Activated CD4-positive, alpha-beta T cell treated with anti-CD3 and anti-CD28 coated beads, Interleukin-10, Interleukin-2, amounts not matched to agents 100 ng/mL and 50 ng/mL, durations not matched to agents 16 hours and 8 hours (primary cell): Measurements from ENCODE around the gene FNDC3B.

Experiments
- DNase-seq: peaks from one replicate; pipeline ENCODE4 v3.0.0-alpha.2; 2020

FNDC3B gene

DNA sequence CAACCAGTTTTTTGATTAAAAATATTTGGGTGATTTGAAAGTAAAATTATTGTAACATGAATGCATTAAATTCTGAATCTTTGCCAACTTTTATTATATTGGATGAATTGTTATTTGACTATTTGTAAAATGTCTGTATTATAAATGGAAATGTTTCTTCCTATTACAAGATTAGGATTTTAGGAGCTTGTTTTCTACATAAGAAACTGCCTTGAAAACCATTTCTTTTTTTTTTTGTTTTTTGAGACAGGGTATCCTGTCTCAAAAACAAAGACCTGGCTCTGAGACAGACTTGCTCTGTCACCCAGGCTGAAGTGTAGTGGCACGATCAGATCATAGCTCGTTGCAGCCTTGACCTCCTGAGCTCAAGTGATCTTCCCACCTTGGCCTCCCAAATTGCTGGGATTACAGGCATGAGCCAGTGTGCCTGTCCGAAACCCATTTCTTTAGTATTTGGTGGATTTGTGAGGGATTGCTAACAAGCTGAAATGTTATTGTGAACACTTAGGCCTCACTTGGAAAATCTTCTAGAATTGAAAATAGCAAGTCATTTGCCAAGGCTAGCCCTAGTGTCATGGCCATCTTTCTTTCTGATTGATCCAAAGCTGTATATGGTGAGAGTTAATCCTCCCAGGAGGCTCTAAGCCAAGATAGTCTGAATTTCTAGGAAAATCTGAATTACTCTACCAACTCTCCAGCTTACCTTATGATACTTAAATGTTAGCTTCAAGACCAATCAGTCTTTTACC, 100.3 kb downstream of the FNDC3B start:
- DNase-seq = no peak

DNA sequence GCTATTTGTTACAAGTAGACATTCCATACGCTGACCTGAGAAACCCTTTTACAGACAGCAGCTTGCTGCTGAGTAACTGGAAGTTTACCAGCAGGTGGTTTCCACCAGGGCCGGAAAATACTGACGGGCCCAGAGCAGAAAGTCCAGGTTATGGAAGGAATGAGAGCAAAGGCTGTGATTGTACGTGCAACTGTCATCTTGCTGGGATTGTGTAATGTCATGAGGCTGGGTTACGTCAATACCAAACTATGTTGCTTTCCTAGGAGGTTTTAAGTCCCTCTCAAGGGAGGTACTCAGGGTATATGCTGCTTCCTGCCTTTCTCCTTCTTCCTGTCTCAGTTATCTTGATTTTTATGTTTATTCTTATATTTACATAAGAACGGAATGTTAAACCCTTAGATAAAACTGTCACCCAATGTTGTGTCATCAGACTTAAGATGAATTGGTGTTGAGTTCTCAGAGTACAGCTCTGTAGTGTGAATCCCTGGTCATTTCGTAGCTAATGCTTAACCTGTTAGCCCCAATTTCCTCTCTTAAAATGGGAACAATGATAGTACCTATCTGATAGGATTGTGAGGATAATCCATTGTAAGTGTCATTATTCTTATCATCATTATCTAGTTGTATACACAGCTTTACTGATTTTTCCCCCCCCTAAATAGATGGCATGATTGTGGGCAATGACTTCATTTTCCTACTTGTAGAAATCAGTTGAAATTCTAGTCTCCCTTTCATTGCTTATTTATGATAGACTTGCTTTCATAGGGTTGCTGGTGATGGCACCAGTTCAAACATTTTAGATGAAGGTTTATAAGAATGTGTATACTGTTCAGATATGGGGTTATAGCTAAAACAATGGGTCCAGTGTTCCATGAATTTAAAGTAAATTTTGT, 101.4 kb downstream of the FNDC3B start:
- no peak for DNase-seq

DNA sequence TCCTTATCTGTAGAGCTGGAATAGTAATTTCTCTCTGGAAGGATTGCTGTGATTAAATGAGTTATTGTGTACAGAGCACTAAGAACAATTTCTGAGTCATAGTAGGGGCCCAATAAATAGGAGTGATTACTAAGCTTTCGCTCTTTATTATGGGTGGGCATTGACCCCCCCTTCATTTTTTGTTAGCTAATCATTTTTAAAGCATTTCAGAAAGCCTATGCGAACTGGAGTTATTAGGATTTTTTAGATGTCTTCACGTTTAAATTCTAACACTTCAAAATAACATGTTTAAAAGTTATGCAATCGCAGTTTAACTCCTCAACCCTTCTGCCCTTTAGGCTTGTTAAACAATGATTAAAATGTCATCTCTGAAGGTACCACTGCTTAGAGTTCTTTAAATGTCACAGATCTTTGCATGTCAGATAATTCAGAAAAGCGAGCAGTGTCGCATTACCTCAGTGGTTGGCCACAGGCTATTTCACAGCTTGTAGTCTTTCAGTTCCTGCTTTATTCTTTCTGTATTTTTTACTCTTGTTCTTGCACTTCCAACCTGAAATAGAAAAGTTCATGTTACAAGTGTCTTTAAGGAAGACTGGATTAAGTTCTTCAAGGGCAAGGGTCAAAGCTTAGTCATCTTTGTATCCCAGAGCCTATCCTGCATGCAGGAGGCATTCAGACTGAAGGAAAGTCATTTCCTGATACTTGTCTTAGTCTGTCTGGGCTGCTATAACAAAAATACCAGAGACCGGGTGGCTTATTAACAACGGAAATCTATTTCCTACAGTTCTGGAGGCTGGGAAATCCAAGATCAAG, 102.9 kb downstream of the FNDC3B start:
- DNase-seq = no peak

GRCh38 chr3:172142864-172143451, 103.6 kb downstream of the FNDC3B start:
- no peak for DNase-seq

DNA sequence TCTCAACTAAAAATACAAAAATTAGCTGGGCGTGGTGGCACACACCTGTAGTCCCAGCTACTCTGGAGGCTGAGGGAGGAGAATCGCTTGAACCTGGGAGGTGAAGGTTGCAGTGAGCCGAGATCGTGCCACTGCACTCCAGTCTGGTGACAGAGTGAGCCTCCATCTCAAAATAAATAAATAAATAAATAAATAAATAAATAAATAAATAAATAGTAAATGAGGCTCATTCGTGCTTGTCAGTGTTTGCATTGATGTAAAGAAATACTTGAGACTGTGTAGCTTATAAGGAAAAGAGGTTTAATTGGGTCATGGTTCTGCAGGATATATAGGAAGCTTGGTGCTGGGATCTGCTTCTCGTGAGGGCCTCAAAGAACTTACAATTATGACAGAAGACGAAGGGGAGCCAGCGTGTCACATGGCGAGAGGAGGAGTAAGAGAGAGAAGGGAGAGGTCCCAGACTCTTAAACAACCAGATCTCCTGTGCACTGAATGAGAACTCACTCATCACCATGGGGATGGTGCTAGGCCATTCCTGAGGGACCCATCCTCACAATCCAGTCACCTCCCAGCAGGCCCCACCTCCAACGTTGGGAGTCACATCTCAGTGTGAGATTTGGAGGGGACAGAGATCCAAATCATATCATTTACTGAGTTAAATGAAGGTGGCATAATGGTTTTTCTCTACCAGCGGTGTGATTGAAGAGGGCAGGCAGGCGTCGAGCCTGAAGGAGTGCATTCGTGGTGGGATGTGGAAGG, 104.5 kb downstream of the FNDC3B start:
- DNase-seq = no peak

GRCh38 chr3:172144601-172145000, 105.2 kb downstream of the FNDC3B start:
- DNase-seq = no peak

DNA sequence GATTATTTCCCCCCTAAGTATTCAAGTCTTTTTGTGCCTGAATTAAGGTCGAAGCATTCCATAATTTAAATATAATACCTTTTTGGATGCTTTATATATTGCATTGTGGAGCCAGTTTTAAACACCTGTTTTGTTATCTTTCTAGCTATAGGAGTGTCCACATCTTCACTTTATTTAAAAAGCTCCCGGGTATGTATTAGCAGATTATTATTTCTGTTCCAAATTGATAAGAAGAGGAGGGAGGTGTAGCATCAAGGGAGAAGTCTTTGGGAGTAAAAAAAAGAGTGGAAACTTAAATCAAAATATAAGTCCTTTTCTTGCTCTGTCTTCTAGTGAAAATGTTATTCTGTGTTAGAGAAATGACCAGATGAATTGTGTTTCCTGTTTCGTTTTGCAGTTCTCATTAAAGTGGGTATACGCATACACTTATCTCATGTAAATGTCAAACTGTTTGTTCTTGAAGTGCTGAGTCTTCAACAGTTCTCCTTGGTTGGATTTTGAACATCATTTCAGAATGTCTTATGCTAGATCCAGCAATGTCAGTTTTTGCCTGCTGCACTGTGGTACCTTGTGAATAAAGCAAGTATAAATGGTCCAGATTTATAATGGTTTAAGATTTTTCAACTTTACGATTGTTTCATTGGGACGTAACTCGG, 105.8 kb downstream of the FNDC3B start:
- DNase-seq = no peak

DNA sequence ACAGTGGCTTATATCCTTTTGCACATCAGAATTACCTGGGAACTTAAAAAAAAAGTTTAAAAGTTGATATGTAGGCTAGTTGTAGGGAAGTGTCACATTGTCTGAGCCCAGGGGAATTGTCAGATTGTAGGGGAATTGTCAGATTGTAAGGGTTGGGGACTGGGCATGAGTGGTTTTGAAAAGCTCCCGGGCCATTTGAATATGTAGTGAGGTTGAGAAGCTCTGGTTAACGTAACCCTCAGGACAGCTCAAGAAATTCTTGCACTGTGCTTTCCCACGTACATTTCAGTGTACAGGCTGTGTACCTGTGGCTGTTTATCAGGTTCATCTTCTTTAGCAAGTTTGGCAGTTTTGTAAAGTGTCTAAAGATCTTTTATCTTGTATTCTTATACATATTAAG, 107.0 kb downstream of the FNDC3B start:
- no peak for DNase-seq

DNA sequence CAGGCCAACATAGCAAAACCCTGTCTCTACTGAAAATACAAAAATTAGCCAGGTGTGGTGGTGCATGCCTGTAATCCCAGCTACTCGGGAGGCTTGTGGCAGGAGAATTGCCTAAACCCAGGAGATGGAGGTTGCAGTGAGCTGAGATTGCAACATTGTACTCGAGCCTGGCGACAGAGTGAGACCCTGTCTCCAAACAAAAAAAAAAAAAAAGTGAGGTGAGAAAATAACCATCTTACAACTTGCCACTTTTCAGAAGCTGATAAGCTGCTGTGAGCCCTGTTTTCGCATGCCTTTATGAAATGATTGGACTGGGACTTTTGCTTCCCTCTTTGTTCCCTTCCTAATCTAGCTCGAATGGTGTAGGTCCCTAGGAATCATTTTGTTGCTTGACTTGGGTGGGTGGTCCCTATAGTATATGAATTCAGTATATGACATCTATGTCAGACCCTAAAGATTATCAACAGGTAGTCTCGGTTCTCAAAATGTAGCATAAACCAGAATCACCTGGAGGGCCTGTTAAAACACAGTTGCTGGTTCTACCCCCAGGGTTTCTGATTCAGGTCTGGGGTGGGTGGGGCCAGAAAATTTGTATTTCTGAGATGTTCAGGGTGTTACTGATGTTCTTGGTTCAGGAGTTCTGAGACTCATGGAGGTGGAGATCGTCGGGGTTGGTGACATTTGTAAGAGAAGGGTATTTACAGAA, 107.9 kb downstream of the FNDC3B start:
- DNase-seq = no peak

DNA sequence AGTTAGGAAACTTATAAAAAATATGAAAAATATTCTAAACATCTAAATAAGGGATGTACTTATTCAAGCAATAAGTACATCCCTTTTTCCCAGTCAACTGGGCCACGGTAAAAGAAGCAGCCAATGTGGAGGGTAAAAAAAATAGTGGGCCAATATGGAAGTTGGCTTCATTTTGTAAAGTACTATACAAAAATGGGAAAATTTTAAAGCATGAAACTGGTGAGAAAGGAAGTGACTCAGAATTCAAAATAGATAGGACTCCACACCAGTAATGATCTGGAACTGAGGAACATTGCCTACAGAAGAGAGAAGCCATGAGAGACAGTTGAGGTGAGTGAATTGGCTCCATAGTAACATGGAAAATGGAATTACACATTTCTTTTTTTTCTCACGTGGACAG, 108.9 kb downstream of the FNDC3B start:
- no peak for DNase-seq

GRCh38 chr3:172148702-172149565, 109.6 kb downstream of the FNDC3B start:
- no peak for DNase-seq

GRCh38 chr3:172150268-172150667, 110.9 kb downstream of the FNDC3B start:
- no peak for DNase-seq

GRCh38 chr3:172150913-172151650, 111.7 kb downstream of the FNDC3B start:
- no peak for DNase-seq

DNA sequence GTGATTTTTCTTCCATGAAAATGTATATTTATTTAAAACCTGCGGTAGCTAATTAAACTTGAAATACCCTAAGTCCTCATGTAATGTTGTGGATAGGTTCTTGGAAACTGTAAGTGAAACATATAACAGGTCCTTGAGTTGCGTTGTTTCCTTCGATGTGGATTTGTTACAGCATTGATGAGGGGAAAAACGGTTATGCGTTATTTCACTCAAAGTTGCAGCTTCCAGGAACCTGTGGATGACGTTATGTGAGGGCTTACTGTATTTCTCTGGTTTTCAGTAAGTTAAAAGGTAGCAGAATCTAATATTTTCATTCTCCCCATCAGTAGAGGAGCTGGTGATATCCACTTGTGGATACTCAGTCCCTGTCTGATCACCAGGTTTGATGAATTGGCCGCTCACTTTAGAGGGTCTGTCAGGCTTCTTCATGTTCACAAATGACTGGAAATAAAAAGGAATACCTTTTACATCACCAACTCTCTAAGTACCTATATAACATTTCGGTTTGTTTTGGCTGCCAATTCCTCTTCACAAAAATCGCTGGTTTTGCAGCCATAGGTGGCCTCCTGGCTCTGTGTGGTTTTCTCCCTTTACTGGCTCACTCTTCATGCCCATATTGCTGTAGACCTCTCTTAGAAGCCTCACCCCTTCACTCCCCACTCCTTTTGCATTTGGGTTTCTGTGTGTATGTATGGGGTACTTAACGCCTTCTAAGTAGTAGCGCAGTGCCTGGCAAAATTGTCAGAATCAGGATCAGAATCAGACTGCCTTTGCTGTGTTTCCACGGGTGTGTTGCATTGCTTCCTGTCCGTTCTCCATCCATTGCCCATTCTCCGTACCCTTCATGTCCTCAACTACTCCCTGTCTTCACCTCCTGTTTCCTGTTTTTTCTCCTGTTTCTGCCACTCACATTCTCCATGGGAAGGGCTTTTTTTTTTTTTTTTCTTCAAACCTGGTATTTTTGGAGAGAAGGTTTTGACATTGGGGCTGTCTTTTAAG, 112.6 kb downstream of the FNDC3B start:
- peak; percentile 26 for DNase-seq

- no peak for DNase-seq
Measured at GRCh38 chr3:172152874-172153273, 113.5 kb downstream of the FNDC3B start.

- DNase-seq = peak; percentile 80
Measured at GRCh38 chr3:172153335-172153861, 114.0 kb downstream of the FNDC3B start.
